ENCODE measurements around the gene RALGAPA2.

DNA sequence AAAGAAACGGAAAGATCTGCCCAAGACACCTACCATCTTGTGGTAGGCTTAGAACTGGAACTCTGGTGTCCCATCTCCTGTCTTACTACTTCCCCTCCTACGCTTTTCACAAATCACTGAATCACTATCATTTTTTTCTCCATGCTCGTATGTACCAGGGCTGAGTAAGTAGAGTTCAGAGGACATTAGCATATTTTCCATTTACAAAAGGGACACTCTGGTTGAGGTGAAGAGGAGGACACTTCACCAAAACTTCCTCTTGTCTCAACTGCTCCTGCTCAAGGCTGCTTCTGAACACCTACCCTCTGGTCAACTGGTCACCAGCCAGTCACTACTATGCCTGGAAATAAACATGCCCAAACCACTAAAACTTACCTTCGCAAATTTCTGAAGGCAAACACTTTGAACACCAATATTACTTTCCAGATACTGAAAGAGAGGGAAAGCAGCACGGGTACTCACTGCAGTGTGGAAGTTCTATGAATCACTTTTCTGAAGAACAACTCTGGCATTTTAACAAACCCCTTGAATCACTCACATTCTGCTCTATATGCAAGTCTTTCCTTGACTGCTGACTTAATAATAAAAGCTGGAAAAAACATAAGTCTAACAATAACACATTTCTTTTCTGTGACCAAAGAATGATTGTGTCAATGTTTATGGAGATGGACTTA, 221.2 kb downstream of the RALGAPA2 start:
- TF ChIP-seq, protein P1, sequence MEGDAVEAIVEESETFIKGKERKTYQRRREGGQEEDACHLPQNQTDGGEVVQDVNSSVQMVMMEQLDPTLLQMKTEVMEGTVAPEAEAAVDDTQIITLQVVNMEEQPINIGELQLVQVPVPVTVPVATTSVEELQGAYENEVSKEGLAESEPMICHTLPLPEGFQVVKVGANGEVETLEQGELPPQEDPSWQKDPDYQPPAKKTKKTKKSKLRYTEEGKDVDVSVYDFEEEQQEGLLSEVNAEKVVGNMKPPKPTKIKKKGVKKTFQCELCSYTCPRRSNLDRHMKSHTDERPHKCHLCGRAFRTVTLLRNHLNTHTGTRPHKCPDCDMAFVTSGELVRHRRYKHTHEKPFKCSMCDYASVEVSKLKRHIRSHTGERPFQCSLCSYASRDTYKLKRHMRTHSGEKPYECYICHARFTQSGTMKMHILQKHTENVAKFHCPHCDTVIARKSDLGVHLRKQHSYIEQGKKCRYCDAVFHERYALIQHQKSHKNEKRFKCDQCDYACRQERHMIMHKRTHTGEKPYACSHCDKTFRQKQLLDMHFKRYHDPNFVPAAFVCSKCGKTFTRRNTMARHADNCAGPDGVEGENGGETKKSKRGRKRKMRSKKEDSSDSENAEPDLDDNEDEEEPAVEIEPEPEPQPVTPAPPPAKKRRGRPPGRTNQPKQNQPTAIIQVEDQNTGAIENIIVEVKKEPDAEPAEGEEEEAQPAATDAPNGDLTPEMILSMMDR (IDR thresholded peaks at IDR 0.05) = no peak
- TF ChIP-seq POLR2AphosphoS5 (IDR thresholded peaks at IDR 0.05; ENCODE audit: low read depth, low read length) = no peak
- no peak for TF ChIP-seq SIN3A (IDR thresholded peaks at IDR 0.05; ENCODE audit: borderline replicate concordance, insufficient read depth, low read depth, low read length)
- TF ChIP-seq REST (IDR thresholded peaks at IDR 0.05; ENCODE audit: insufficient read depth in 1 of 2, low read depth in 2 of 2, low read length in 1 of 2) = no peak
- TF ChIP-seq TCF7L2 (IDR thresholded peaks at IDR 0.05; ENCODE audit: low read depth, low read length) = no peak

Measured in Panc1 (cell line).